Psoas muscle (tissue), 8 donors: ENCODE data around the gene RFPL1. TPM values are rescaled to one million over a fixed set of nuclear protein-coding genes. Genes with fewer than 3 reads are reported as not detected.

Experiments used
- ATAC-seq, 4 donors: fragments of 200-7000 bp; cut with Tn5 transposase; one replicate each; pipeline ENCODE4 v1.9.1; 2020; ENCODE audit warnings: moderate library complexity in 3 of 4, mild to moderate bottlenecking in 2 of 4
- DNase-seq, 2 donors: peaks; one replicate each; pipeline ENCODE4 v3.0.0-alpha.2; 2020
- H3K27ac ChIP-seq: fragments of 200-600 bp; one replicate; pipeline ENCODE4 v1.8.0; 2022
- H3K27me3 ChIP-seq, 3 donors: fragments of 200-600 bp in 1 of 3; one replicate each; pipeline versions ENCODE4 v1.6.1 to v1.8.0; 2013 to 2022; ENCODE audit warnings: low read length in 2 of 3, mild to moderate bottlenecking in 2 of 3, moderate library complexity in 1 of 3; ENCODE audit not compliant: insufficient read depth in 3 of 3
- H3K36me3 ChIP-seq, 2 donors: fragments of 200-600 bp in 1 of 2; one replicate each; pipeline versions ENCODE4 v1.6.1 to v1.8.0; 2013 to 2022; ENCODE audit warnings: low read depth in 1 of 2, mild to moderate bottlenecking in 1 of 2, moderate library complexity in 1 of 2; ENCODE audit not compliant: insufficient read depth in 1 of 2
- H3K4me1 ChIP-seq: fragments of 200-600 bp; one replicate; pipeline ENCODE4 v1.8.0; 2022
- H3K4me3 ChIP-seq: fragments of 200-600 bp; one replicate; pipeline ENCODE4 v1.8.0; 2022; ENCODE audit warnings: mild to moderate bottlenecking
- H3K9me3 ChIP-seq: fragments of 200-600 bp; one replicate; pipeline ENCODE4 v1.8.0; 2022
- whole genome bisulfite sequencing, 3 donors: extraction: QIAGEN DNeasy Blood & Tissue Kit; methylation state at CpG; one replicate each; pipeline versions ENCODE4 v1.1.6 to v1.1.7; 2013; 5-methylcytosine and 5-hydroxymethylcytosine counted together
- intact Hi-C, 2 donors: fragments of 100-400 bp; cut with DNase I; formaldehyde crosslinking; loops; one replicate each; pipeline versions ENCODE4 v1.11.0 to v1.14.2; 2022
- polyA plus RNA-seq, 3 donors: library from polyadenylated mRNA; stranded (reverse); fragments of 200-250 nt; gene quantifications; one replicate each; pipeline ENCODE4 v1.2.3, GENCODE V29; 2013
- total RNA-seq, 4 donors: library from RNA; stranded (reverse); fragmentation: NEBNext Ultra II Directional in 2 of 4; extraction: Animal tissue kit (Norgen Biotek cat#: 25700) in 2 of 4; gene quantifications; one replicate each; pipeline versions ENCODE4 v1.2.1 to v1.2.4, GENCODE V29; 2021 to 2023
- TF ChIP-seq, protein P1 (sequence below): fragments of 200-600 bp; IDR thresholded peaks from one replicate; pipeline ENCODE4 v1.8.0; 2022; ENCODE audit warnings: antibody characterized with exemption
- donor health status: healthy with polysubstance abuse.
- donor health status: DM: no; HTN: no; CAD: no; lungs with moderate emphysema.
- donor health status: Bipolar disorder and iron deficiency.
- donor health status: healthy.
- donor health status: DM: yes; HTN: yes; CAD: no.
- donor health status: DM: no; HTN: no; CAD: no.
- donor health status: DM: no; HTN: no; CAD: no.
- donor health status: DM: yes; HTN: yes; CAD: no.

The RFPL1 gene
- total and polyA plus RNA-seq, 7 donors, result not detected

GRCh38 chr22:29454276-29454675, 15.9 kb downstream of the RFPL1 start:
- 19 to 41% (median 33%) methylated on average over 8 of the region's 8 CpGs for WGBS, 3 donors
- DNase-seq (no peak), ATAC-seq (peak in 3 of 4 donors; percentile 23 to 62 (median 50))
- intact Hi-C loops, result no loop called here
- Histone ChIP-seq H3K27me3 (no peaks in the 10 kb centered on the region), H3K9me3 (no peaks in the 10 kb centered on the region), H3K27ac (no peak overlapping the region), H3K4me3 (no peak overlapping the region), H3K4me1 (no peaks in the 10 kb centered on the region), H3K36me3 (no peaks in the 10 kb centered on the region)
- TF ChIP-seq, protein P1, sequence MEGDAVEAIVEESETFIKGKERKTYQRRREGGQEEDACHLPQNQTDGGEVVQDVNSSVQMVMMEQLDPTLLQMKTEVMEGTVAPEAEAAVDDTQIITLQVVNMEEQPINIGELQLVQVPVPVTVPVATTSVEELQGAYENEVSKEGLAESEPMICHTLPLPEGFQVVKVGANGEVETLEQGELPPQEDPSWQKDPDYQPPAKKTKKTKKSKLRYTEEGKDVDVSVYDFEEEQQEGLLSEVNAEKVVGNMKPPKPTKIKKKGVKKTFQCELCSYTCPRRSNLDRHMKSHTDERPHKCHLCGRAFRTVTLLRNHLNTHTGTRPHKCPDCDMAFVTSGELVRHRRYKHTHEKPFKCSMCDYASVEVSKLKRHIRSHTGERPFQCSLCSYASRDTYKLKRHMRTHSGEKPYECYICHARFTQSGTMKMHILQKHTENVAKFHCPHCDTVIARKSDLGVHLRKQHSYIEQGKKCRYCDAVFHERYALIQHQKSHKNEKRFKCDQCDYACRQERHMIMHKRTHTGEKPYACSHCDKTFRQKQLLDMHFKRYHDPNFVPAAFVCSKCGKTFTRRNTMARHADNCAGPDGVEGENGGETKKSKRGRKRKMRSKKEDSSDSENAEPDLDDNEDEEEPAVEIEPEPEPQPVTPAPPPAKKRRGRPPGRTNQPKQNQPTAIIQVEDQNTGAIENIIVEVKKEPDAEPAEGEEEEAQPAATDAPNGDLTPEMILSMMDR, result no peak

- Histone ChIP-seq H3K36me3 (no peaks in the 10 kb centered on the region), H3K27ac (no peak overlapping the region), H3K4me3 (no peak overlapping the region), H3K4me1 (no peaks in the 10 kb centered on the region), H3K27me3 (no peaks in the 10 kb centered on the region), H3K9me3 (no peaks in the 10 kb centered on the region)
- whole genome bisulfite sequencing, 3 donors, result 57 to 63% (median 57%) methylated on average over 9 of the region's 9 CpGs
- TF ChIP-seq, protein P1, result no peak
- DNase-seq (no peak), ATAC-seq (no peak)
- intact Hi-C loops, result no loop called here
Observed at GRCh38 chr22:29456211-29456671, 17.9 kb downstream of the RFPL1 start.

- peak in 3 of 4 donors; percentile 53 to 79 (median 64) for ATAC-seq
- 30 to 33% (median 31%) methylated on average over 4 of the region's 4 CpGs for WGBS, 3 donors
- TF ChIP-seq, protein P1, result no peak
- no peak for DNase-seq
- Histone ChIP-seq H3K9me3 (no peaks in the 10 kb centered on the region), H3K27ac (no peak overlapping the region), H3K4me3 (no peak overlapping the region), H3K36me3 (no peaks in the 10 kb centered on the region), H3K4me1 (no peaks in the 10 kb centered on the region), H3K27me3 (no peaks in the 10 kb centered on the region)
- intact Hi-C loops, result no loop called here
Observed at GRCh38 chr22:29457730-29458129, 19.3 kb downstream of the RFPL1 start.

DNA sequence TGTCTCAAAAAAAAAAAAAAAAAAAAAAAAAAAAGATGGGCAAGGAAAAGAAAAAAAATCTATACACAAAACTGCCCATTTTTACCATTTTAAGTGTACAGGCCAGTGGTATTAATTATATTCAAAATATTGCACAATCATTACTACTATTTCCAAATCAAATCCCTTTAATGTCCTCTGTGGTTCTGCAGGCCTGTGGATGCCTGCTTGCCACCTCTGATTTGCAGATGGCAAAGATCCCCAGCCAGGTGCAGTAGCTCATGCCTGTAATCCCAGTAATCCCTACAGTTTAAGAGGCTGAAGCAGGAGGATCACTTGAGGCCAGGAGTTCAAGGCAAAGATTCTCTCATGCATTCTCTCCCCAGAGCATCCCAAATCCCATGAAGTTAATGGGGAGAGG, 20.2 kb downstream of the RFPL1 start:
- no peak overlapping the region for H3K4me3 ChIP-seq
- H3K9me3 ChIP-seq, result no peaks in the 10 kb centered on the region
- ATAC-seq (no peak), DNase-seq (no peak)
- H3K36me3 ChIP-seq, result no peaks in the 10 kb centered on the region
- H3K4me1 ChIP-seq, result no peaks in the 10 kb centered on the region
- H3K27ac ChIP-seq, result no peak overlapping the region
- H3K27me3 ChIP-seq, result no peaks in the 10 kb centered on the region
- intact Hi-C loops, result no loop called here
- TF ChIP-seq, protein P1, result no peak

DNA sequence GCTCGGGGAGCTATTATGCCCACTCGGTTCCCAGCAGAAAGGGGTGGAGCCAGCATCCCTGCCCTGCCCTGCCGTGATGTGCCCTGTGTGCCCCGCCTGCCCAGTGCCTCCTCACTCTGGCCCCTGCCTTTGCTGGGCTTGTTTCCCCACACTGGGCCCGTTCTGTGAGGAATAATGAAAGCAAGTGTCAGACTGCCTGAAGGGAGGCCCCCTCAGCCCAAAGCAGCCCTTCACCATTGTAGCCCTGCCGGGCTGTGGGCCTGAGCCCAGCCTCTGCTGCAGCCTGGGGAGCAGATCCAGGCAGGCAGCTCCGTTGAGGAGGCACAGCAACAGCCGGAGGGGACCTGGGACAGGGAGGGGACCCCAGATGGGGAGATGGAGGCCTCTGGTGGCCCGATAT, 21.4 kb downstream of the RFPL1 start:
- H3K4me3 ChIP-seq, result no peak overlapping the region
- intact Hi-C loops, result no loop called here
- no peaks in the 10 kb centered on the region for H3K9me3 ChIP-seq
- ATAC-seq (no peak), DNase-seq (no peak)
- TF ChIP-seq, protein P1, result no peak
- H3K4me1 ChIP-seq, result no peaks in the 10 kb centered on the region
- WGBS, 3 donors, result 53 to 64% (median 60%) methylated on average over 9 of the region's 9 CpGs
- no peaks in the 10 kb centered on the region for H3K27me3 ChIP-seq
- H3K36me3 ChIP-seq, result no peaks in the 10 kb centered on the region
- no peak overlapping the region for H3K27ac ChIP-seq
